HG02970 (cell line): ENCODE data around the gene KIAA1614.

Experiments used
- ATAC-seq: cut with Tn5 transposase; IDR thresholded peaks from one replicate; pipeline ENCODE4 v1.9.1; 2021; ENCODE audit warnings: mild to moderate bottlenecking, moderate library complexity, moderate number of reproducible peaks; ENCODE audit not compliant: unreplicated experiment, low FRiP score

Gene KIAA1614

GRCh38 chr1:180939073-180939710 is 26.5 kb downstream of the KIAA1614 start:
- ATAC-seq = no peak

GRCh38 chr1:180939711-180940103 is 27.0 kb downstream of the KIAA1614 start:
- ATAC-seq = no peak

GRCh38 chr1:180940445-180940844 is 27.7 kb downstream of the KIAA1614 start:
- ATAC-seq = no peak

GRCh38 chr1:180941518-180942275 is 29.0 kb downstream of the KIAA1614 start:
- ATAC-seq = no peak

GRCh38 chr1:180945151-180945550 is 32.5 kb downstream of the KIAA1614 start:
- no peak for ATAC-seq

- ATAC-seq = no peak
These were observed 32.9 kb downstream of the KIAA1614 start for GRCh38 chr1:180945551-180945950.

- no peak for ATAC-seq
These were observed 33.4 kb downstream of the KIAA1614 start for GRCh38 chr1:180946056-180946455.

GRCh38 chr1:180946541-180947498 is 34.1 kb downstream of the KIAA1614 start:
- no peak for ATAC-seq

- ATAC-seq = no peak
These were observed 34.8 kb downstream of the KIAA1614 start for GRCh38 chr1:180947499-180947885.

- no peak for ATAC-seq
These were observed 35.4 kb downstream of the KIAA1614 start for GRCh38 chr1:180947901-180948640.

- ATAC-seq = no peak
These were observed 36.2 kb downstream of the KIAA1614 start for GRCh38 chr1:180948641-180949615.

GRCh38 chr1:180949616-180950000 is 36.9 kb downstream of the KIAA1614 start:
- ATAC-seq = no peak

GRCh38 chr1:180950321-180950720 is 37.6 kb downstream of the KIAA1614 start:
- no peak for ATAC-seq

- ATAC-seq = no peak
These were observed 38.6 kb downstream of the KIAA1614 start for GRCh38 chr1:180951186-180951745.

- ATAC-seq = no peak
These were observed 39.3 kb downstream of the KIAA1614 start for GRCh38 chr1:180951836-180952656.

GRCh38 chr1:180952657-180953013 is 39.9 kb downstream of the KIAA1614 start:
- ATAC-seq = no peak

- ATAC-seq = no peak
These were observed 40.8 kb downstream of the KIAA1614 start for GRCh38 chr1:180953291-180954004.
